ENCODE results near the gene TYRP1. TPM values are rescaled to one million over a fixed set of nuclear protein-coding genes. Genes with fewer than 3 reads are reported as not detected.

Gene TYRP1
- total RNA-seq, 1 donor from 2014 or later, result 86.2 TPM

GRCh38 chr9:12716823-12717600 lies 23.8 kb downstream of the TYRP1 start:
- H3K27me3 Mint-ChIP-seq, result no peaks in the 10 kb centered on the region
- no peak for TF ChIP-seq CTCF (conservative IDR thresholded peaks at IDR 0.05)
- DNase-seq (ENCODE audit: extremely low spot score, unreplicated experiment), result no peak
- no peak overlapping the region for H3K4me3 Mint-ChIP-seq
- H3K4me1 Mint-ChIP-seq (ENCODE audit: unreplicated experiment), result peaks cover 6% of the 10 kb centered on the region
- no peaks in the 10 kb centered on the region for H3K36me3 Mint-ChIP-seq
- H3K9me3 Mint-ChIP-seq, result no peaks in the 10 kb centered on the region
- no peak overlapping the region for H3K27ac Mint-ChIP-seq

- Mint-ChIP-seq H3K27ac (no peak overlapping the region), H3K4me3 (no peak overlapping the region), H3K9me3 (no peaks in the 10 kb centered on the region)
Observed at GRCh38 chr9:12717907-12718306, 24.7 kb downstream of the TYRP1 start.

GRCh38 chr9:12718482-12719026 lies 25.4 kb downstream of the TYRP1 start:
- H3K27ac Mint-ChIP-seq, result no peak overlapping the region
- TF ChIP-seq CTCF (conservative IDR thresholded peaks at IDR 0.05), result no peak
- no peak overlapping the region for H3K4me3 Mint-ChIP-seq
- H3K9me3 Mint-ChIP-seq, result no peaks in the 10 kb centered on the region
- no peaks in the 10 kb centered on the region for H3K36me3 Mint-ChIP-seq
- DNase-seq (ENCODE audit: extremely low spot score, unreplicated experiment), result no peak
- no peaks in the 10 kb centered on the region for H3K27me3 Mint-ChIP-seq
- peaks cover 6% of the 10 kb centered on the region for H3K4me1 Mint-ChIP-seq (ENCODE audit: unreplicated experiment)

More at GRCh38 chr9:12717907-12718306, 24.7 kb downstream of the TYRP1 start:
- Mint-ChIP-seq H3K27me3 (no peaks in the 10 kb centered on the region), H3K4me1 (ENCODE audit: unreplicated experiment) (peaks cover 6% of the 10 kb centered on the region), H3K36me3 (no peaks in the 10 kb centered on the region)
- TF ChIP-seq CTCF (conservative IDR thresholded peaks at IDR 0.05), result no peak
- DNase-seq (ENCODE audit: extremely low spot score, unreplicated experiment), result no peak

- Mint-ChIP-seq H3K9me3 (no peaks in the 10 kb centered on the region), H3K27me3 (no peaks in the 10 kb centered on the region), H3K27ac (no peak overlapping the region), H3K36me3 (no peaks in the 10 kb centered on the region), H3K4me3 (no peak overlapping the region), H3K4me1 (ENCODE audit: unreplicated experiment) (peaks cover 6% of the 10 kb centered on the region)
- TF ChIP-seq CTCF (conservative IDR thresholded peaks at IDR 0.05), result peak; percentile 76
- DNase-seq (ENCODE audit: extremely low spot score, unreplicated experiment), result no peak
Observed at GRCh38 chr9:12719431-12719830, 26.2 kb downstream of the TYRP1 start.

- peaks cover 6% of the 10 kb centered on the region for H3K4me1 Mint-ChIP-seq (ENCODE audit: unreplicated experiment)
Observed at GRCh38 chr9:12720551-12720950, 27.4 kb downstream of the TYRP1 start.

More at GRCh38 chr9:12720551-12720950, 27.4 kb downstream of the TYRP1 start:
- no peak for DNase-seq (ENCODE audit: extremely low spot score, unreplicated experiment)
- no peaks in the 10 kb centered on the region for H3K27me3 Mint-ChIP-seq
- no peak overlapping the region for H3K4me3 Mint-ChIP-seq
- TF ChIP-seq CTCF (conservative IDR thresholded peaks at IDR 0.05), result no peak
- H3K27ac Mint-ChIP-seq, result no peak overlapping the region
- H3K36me3 Mint-ChIP-seq, result no peaks in the 10 kb centered on the region
- no peaks in the 10 kb centered on the region for H3K9me3 Mint-ChIP-seq

Measured in type B pancreatic cell (in vitro differentiated cells).